ENCODE measurements around the gene MPP3.

MPP3 gene

DNA sequence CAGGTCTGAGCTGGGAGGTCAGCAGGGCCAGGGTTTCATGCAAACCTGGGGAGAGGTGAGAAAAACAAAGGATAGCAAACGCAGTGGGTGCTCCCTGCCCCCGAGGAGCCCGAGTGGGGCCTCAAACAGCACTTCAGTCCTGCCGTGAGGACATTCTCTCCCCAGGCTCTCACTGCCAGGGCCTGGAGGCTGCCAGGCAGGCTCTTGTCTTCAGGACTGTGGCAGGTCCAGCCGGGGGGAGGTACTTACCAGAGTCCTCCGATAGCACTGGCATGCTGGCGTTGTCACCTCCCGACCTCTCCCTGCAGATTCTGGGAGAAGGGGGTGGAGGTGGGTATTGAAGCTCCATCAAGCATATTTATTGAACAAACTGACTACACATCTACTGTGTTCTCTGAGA lies 1.3 kb downstream of the MPP3 start:
- no peak for DNase-seq

GRCh38 chr17:43830510-43831140 lies 2.3 kb downstream of the MPP3 start:
- no peak for DNase-seq

DNA sequence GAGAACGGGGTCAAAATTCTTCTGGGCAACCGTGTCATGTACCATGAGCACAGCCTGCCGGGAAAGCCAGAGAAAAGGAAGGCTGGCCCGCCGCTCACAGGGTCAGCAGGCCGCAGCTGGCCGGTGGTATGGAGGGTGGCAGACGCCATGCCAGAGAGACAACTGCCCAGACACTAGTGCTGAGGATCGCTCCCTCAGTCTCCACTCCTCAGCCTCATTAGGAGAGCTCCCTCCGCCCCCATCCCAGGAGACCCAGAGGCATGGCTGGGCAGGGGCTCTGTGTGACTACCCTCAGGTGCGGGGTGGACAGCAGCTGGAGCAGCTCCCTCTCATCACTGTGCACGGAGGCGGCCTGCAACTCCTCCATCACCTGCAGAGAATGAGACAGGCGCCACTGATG lies 3.2 kb downstream of the MPP3 start:
- DNase-seq: no peak

- no peak for DNase-seq
Observed at GRCh38 chr17:43827596-43827995, 5.3 kb downstream of the MPP3 start.

GRCh38 chr17:43826206-43826605 lies 6.7 kb downstream of the MPP3 start:
- no peak for DNase-seq

GRCh38 chr17:43825567-43825966 lies 7.4 kb downstream of the MPP3 start:
- no peak for DNase-seq

- no peak for DNase-seq
Observed at GRCh38 chr17:43823350-43824084, 9.4 kb downstream of the MPP3 start.

DNA sequence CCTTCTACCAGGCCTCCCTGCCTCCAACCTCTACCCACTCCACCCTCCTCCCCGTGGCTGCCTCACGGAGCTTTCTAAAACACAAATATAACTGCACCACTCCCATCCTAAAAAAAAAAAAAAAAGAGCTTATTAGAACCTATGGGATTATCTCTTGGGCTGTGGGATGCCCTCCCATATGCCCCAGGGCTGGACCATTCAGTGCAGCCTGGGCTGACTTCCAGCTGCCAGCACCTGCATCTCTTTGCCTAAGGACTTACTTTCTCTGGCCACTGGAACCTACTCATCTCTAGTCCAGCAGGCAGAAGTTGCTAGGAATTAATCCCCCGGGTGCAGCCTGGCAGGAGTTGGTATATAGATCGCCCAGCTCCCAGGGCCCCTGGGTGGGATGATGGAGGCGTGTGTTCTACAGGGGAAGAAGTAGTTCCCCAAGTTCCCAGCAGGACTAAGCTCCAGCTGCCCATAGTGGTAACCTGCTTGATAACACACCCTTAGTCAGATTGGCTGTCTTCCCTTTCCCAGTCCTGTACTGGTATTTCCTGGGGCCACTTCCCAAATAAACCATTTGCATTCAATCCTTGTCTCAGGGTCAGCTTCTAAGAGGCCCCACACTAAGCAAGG lies 10.3 kb downstream of the MPP3 start:
- no peak for DNase-seq

DNA sequence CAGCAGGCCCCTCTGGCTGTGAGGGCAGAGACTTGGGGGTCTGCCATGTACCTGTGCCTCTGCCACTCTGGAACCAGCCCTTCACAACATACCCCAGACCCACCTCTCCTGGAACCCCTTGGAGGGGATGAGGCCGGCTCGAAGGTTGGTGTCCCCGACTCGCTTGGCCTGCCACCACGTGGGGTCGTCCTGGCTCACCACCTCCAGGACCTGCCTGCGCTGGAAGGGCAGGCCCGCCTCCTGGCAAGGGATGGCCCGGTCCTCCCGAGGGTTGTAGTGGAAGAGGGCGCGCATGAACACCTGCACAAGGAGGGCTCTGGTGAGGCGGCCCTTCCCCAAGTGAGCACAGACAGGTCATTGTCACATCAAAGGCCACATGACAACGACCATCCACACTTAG lies 12.2 kb downstream of the MPP3 start:
- no peak for DNase-seq

DNA sequence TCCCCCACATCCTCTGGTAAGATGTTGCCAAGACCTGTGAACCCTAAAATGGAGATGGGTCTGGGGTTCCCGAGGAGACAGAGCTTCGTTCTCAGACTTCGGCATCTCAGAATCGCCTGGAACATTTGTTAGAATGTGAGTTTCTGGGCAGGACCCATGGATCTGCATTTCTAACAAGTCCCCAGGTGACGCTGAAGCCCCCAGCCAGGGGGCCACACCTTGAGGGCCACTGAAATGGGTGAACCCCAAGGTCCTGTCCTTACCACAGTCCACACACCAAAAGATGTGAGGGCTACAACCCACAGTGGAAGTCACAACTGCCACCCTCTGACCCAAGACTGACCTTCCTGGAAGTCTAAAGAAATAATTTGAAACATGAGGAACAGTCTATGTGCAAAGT lies 14.0 kb downstream of the MPP3 start:
- DNase-seq: no peak

- no peak for DNase-seq
Observed at GRCh38 chr17:43817826-43818225, 15.1 kb downstream of the MPP3 start.

DNA sequence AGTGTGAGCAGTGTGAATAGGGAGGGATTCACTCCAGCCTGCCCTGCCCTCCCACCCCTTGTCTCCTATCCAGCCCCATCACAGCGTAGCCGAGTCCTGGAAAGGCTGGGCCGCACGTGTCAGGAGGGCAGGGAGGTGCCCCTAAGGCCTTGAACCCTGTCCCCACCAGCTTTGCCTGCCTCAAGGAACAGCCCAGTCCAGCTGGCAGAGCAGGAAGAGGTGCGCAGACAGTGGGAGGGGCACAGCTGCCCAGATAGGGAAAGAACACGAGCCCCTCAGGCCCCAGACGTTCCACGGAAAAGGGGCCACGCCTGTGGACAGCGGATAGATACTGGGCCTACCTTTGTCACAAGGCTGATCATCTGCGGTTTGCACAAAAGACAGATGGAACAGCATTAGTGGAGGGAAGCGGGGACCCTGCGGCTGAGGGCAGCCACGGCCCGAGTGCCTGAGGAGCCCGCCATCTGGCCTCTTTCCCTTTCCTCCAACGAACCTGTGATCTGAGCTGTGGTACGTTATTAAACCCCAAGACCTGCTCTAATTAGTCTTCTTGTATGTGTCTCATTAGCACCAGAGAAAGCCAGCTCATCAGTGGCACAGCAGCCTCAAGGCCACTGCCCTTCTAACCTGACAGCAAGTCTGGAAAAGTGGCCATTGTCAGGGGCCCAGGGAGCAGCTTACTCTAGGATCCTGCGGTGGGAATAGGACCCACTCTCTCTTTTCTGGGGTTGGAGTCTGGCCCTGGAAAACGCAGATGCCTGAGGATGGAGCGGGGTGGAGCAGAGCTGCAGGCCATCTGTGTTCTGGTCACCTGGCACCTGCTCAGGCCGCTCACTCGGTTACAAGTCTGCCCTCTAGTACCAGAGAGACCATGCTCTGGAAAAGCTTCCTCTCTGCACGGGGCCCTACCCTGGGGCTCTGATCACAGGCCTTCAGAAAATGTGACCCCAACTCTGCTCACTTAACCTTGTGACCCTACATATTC lies 16.3 kb downstream of the MPP3 start:
- DNase-seq: no peak

DNA sequence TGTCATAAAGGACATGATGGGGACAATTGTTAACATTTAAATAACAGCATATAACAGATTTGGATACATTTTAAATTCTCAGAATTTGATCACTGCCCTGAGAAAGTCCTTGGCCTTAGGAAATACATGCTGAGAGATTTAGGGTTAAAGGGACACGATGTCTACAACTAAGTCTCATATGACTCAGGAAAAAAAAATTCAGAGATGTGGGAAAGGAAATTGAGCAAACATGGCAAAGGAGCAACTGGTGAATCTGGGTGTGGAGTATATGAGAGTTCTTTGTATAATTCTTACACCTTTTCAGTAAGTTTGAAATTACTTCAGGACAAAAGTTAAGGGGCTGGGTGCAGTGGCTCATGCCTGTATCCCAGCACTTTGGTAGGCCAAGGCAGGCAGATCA lies 18.2 kb downstream of the MPP3 start:
- no peak for DNase-seq

DNA sequence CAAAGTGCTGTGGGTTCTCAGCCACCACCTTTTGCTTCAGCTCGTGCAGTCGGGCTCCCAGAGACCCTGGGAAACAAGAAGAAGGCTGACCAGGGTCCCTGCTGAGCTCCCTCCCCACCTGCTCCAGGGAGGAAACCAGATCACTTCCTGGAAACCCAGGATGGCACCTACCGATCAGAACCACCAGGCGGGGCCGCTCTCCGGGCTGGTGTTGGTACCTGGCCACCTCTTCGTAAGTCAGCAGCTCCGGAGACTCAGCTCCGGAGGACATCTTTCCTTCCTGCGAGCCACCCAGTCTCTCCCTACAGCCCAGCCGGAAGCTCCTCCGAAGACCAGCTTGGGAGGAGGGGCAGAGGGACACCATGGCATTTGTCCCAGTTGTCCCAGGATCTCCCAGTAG lies 18.9 kb downstream of the MPP3 start:
- no peak for DNase-seq

DNA sequence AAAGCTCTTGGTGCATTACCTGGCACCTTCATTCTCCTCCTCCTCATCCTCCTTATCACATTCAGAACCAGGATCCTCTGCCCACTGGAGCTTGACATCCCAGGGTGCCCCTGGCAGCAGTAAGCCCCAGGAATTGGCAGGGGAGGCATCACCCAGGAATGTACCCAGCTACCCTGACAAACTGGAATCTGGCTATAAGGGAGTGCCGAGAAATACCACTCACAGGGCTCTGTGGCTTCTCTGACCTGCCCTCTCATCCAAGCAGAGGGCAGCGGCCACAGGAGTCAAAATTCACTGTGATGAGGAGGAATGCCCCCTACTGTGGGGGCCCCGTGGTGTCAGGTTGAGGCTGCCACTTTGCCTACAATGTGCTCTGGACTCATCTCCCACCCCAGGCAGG lies 19.6 kb downstream of the MPP3 start:
- DNase-seq: no peak

- DNase-seq: no peak
Observed at GRCh38 chr17:43812396-43813265, 20.3 kb downstream of the MPP3 start.

GRCh38 chr17:43810823-43811222 lies 22.1 kb downstream of the MPP3 start:
- no peak for DNase-seq

GRCh38 chr17:43810226-43810715 lies 22.7 kb downstream of the MPP3 start:
- DNase-seq: no peak

GRCh38 chr17:43809121-43809520 lies 23.8 kb downstream of the MPP3 start:
- DNase-seq: no peak

GRCh38 chr17:43808076-43808475 lies 24.9 kb downstream of the MPP3 start:
- DNase-seq: no peak

- no peak for DNase-seq
Observed at GRCh38 chr17:43805117-43805516, 27.8 kb downstream of the MPP3 start.

DNA sequence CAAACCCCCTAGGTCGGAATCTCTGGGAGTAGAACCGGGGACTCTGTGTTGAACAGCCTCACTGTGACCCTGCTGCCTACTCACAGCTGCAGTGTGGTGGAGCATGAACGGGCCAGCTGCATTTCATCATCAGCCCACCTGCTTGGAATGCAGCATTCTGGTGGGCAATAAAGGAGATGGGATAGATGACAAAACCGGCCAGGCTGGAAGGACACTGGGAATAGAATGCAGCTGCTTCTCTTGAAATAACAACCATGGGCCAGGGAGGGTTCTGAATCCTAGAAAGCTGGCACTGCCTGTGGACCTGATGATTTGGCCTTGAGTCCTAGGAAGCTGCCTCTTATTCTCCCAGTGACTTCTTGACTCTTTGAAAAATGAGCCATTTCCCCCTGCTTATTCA lies 29.2 kb downstream of the MPP3 start:
- DNase-seq: no peak
